Adipose tissue (tissue), 3 donors: ENCODE results near the gene CX3CL1. TPM values are rescaled to one million over a fixed set of nuclear protein-coding genes. Genes with fewer than 3 reads are reported as not detected.
"Not testable (repeated sequence)": the region's sequence is repeated elsewhere in the genome, so short reads cannot be mapped to it uniquely, and the experiment has no call there.

Experiments used
- H3K27ac ChIP-seq: one replicate; pipeline ENCODE4 v1.5.1; 2013; ENCODE audit warnings: low read depth, low read length
- WGBS, 3 donors: extraction: QIAGEN DNeasy Blood & Tissue Kit; methylation state at CpG; one replicate each; pipeline ENCODE4 v1.1.7; 2013; 5-methylcytosine and 5-hydroxymethylcytosine counted together
- polyA plus RNA-seq, 3 donors: library from polyadenylated mRNA; stranded (reverse); fragments of 200-250 nt; gene quantifications; one replicate each; pipeline ENCODE4 v1.2.3, GENCODE V29; 2013
- donor health status: healthy with polysubstance abuse.
- donor health status: Bipolar disorder and iron deficiency.
- donor health status: healthy.

Gene CX3CL1
- polyA plus RNA-seq, 3 donors: 8.9 to 30.1 (median 24.7) TPM

GRCh38 chr16:57354311-57354710 is 18.0 kb upstream of the CX3CL1 start:
- no peak overlapping the region for H3K27ac ChIP-seq
- 90 to 93% (median 93%) methylated on average over 7 of the region's 7 CpGs for WGBS, 3 donors

- no peak overlapping the region for H3K27ac ChIP-seq
- WGBS, 3 donors: 83 to 91% (median 85%) methylated on average over 5 of the region's 5 CpGs
Observed at GRCh38 chr16:57355898-57356414, 16.3 kb upstream of the CX3CL1 start.

GRCh38 chr16:57356547-57356946 is 15.7 kb upstream of the CX3CL1 start:
- H3K27ac ChIP-seq: no peak overlapping the region
- 78 to 99% (median 95%) methylated on average over 4 of the region's 4 CpGs for WGBS, 3 donors

GRCh38 chr16:57357330-57358085 is 14.8 kb upstream of the CX3CL1 start:
- H3K27ac ChIP-seq: no peak overlapping the region
- WGBS, 3 donors: 76 to 88% (median 79%) methylated on average over 9 of the region's 9 CpGs

GRCh38 chr16:57358086-57358420 is 14.2 kb upstream of the CX3CL1 start:
- no peak overlapping the region for H3K27ac ChIP-seq
- 85 to 89% (median 86%) methylated on average over 7 of the region's 7 CpGs for WGBS, 3 donors

- 84 to 86% (median 86%) methylated on average over 9 of the region's 9 CpGs for WGBS, 3 donors
- H3K27ac ChIP-seq: no peak within 1 kb of the TSS
Observed at GRCh38 chr16:57358527-57359095, 13.7 kb upstream of the CX3CL1 start, which contains the start of gene CCL22. TSS of gene CCL22 (plus strand) at chr16:57358783. CDS start at chr16:57358817, 34 bp downstream.

DNA sequence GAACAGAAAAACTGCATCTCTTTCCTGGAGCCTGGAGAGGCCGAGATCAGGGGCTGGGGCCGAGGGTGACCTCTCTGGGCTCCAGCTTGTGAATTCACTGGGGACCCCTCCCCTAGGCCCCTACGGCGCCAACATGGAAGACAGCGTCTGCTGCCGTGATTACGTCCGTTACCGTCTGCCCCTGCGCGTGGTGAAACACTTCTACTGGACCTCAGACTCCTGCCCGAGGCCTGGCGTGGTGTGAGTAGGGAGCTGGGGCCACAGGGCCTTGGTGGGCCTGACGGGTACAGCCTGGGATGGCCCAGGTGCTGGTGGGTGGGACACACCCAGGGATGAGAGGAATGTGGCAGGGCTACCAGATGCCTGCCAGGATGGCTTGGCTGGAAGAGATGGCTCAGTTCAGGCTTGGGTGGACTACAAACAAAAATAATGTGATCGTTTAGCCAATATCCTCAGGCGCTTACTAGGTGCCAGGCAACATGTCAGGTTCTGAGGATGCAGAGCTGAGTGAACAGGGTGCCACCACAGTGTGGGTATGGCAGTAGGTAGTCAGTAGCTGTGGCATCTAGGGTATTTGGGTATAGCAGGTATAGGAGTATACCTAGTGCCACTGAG is 11.9 kb upstream of the CX3CL1 start:
- WGBS, 3 donors: 94 to 95% (median 94%) methylated on average over 16 of the region's 16 CpGs

GRCh38 chr16:57361404-57361803 is 10.9 kb upstream of the CX3CL1 start:
- H3K27ac ChIP-seq: no peak overlapping the region
- 32 to 80% (median 68%) methylated on average over 4 of the region's 4 CpGs for WGBS, 3 donors

More for the DNA sequence above, 11.9 kb upstream of the CX3CL1 start:
- H3K27ac ChIP-seq: no peak overlapping the region

DNA sequence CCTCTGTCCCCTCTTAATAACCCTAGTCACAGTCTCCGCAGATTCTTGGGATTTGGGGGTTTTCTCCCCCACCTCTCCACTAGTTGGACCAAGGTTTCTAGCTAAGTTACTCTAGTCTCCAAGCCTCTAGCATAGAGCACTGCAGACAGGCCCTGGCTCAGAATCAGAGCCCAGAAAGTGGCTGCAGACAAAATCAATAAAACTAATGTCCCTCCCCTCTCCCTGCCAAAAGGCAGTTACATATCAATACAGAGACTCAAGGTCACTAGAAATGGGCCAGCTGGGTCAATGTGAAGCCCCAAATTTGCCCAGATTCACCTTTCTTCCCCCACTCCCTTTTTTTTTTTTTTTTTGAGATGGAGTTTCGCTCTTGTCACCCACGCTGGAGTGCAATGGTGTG is 8.1 kb upstream of the CX3CL1 start:
- no peak overlapping the region for H3K27ac ChIP-seq
- whole genome bisulfite sequencing, 3 donors: 92 to 96% (median 96%) methylated on average over 3 of the region's 3 CpGs

GRCh38 chr16:57366544-57367040 is 5.7 kb upstream of the CX3CL1 start:
- no peak overlapping the region for H3K27ac ChIP-seq
- WGBS, 3 donors: 31 to 70% (median 44%) methylated on average over 6 of the region's 6 CpGs

GRCh38 chr16:57367116-57367752 is 5.1 kb upstream of the CX3CL1 start:
- no peak overlapping the region for H3K27ac ChIP-seq
- 62 to 69% (median 64%) methylated on average over 7 of the region's 7 CpGs for WGBS, 3 donors

- 76 to 82% (median 81%) methylated on average over 13 to 15 of the region's 15 CpGs for WGBS, 3 donors
- no peak overlapping the region for H3K27ac ChIP-seq
Observed at GRCh38 chr16:57371494-57372371, 557 bp upstream of the CX3CL1 start.

GRCh38 chr16:57373117-57373947 is 1.0 kb downstream of the CX3CL1 start:
- no peak overlapping the region for H3K27ac ChIP-seq
- 52 to 70% (median 60%) methylated on average over 9 of the region's 9 CpGs for WGBS, 3 donors

DNA sequence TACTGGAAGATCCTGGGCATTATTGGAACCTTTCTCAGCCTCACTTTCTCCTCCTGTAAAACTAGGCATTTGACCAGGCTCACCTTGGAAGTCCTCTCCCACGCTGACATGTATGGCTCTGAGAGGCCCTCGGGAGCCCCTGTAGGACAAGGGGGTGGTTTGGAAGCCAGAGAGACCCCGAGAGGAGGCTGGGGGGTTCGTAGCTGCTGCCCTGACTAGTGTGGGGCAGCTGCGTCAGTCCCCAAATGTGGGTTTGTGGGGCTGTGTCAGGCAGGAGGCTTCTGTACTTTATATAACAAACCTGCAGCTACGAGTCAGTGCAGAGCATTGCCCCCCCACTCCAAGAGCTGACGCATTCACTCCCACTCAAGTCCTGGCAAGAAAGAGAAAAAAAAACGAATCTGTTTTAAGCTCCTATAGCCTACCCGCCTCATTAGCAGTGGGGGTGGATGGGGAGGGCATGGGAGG is 1.8 kb downstream of the CX3CL1 start:
- WGBS, 3 donors: 50 to 57% (median 52%) methylated on average over 9 of the region's 9 CpGs
- no peak overlapping the region for H3K27ac ChIP-seq

DNA sequence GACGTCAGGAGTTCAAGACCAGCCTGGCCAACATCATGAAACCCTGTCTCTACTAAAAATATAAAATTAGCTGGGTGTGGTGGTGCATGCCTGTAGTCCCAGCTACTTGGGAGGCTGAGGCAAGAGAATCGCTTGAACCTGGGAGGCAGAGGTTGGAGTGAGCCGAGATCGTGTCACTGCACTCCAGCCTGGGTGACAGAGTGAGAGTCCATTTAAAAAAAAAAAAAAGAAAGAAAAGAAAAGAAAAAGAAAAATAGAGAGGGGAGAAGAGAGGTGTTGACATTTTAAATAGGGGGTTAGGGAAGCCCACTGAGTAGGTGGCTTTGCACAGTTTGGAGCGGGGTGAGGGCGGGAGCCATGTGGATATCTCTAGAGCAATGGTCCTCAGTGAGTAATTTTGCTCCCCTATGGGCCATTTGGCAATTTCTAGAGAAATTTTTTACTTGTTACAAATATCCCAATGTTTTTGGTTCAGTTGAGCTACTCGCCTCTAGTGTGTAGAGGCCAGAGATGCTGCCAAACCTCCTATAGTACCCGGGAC is 2.7 kb downstream of the CX3CL1 start:
- not testable (repeated sequence) for H3K27ac ChIP-seq
- 86 to 89% (median 86%) methylated on average over 8 of the region's 8 CpGs for WGBS, 3 donors

GRCh38 chr16:57376313-57376818 is 4.1 kb downstream of the CX3CL1 start:
- 86 to 98% (median 93%) methylated on average over 3 of the region's 3 CpGs for WGBS, 3 donors
- H3K27ac ChIP-seq: no peak overlapping the region
